HG03378 (cell line): ENCODE results near the gene KRTAP10-10.
"Not testable (repeated sequence)": the region's sequence is repeated elsewhere in the genome, so short reads cannot be mapped to it uniquely, and the experiment has no call there.

Source experiments
- ATAC-seq: cut with Tn5 transposase; IDR thresholded peaks from one replicate; pipeline ENCODE4 v1.9.1; 2021; ENCODE audit warnings: mild to moderate bottlenecking, moderate library complexity; ENCODE audit not compliant: unreplicated experiment

The KRTAP10-10 gene

GRCh38 chr21:44649521-44650100 lies 12.5 kb downstream of the KRTAP10-10 start:
- ATAC-seq: no peak

- no peak for ATAC-seq
Observed at GRCh38 chr21:44650265-44650972, 13.3 kb downstream of the KRTAP10-10 start.

DNA sequence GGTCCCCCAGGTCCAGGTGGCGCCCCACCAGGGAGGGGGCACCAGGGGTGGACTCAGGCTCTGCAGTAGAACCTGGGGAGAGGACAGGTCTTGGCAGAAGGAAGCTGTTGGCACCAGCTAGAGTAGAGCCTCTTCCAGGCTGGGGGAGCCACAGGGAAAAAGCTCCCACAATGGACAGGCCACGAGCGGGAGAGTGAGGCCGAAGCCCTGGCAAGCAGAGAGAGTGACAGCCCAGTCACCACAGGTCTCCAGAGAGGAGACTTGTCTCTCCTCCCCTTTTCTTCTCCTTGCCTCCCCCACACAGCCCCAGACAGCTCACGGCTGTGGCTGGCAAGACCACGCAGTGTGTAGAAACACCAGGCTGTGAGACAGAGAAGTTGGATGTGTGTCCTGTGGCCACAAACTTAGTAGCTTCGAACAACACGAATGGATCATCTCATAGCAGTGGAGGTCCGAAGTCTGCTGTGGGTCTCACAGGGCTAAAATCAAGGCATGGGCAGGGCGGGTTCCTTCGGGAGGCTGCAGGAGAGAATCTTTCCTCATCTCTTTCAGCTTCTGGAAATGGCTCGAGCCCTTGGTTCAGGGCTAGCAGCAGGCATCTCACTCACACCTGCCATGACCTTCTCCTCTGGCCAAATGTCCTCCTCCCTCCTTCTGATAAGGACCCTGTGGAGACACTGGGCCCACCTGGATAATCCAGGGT lies 14.0 kb downstream of the KRTAP10-10 start:
- ATAC-seq: no peak

- no peak for ATAC-seq
Observed at GRCh38 chr21:44653123-44653522, 16.0 kb downstream of the KRTAP10-10 start.

- ATAC-seq: no peak
Observed at GRCh38 chr21:44653656-44654575, 16.8 kb downstream of the KRTAP10-10 start.

DNA sequence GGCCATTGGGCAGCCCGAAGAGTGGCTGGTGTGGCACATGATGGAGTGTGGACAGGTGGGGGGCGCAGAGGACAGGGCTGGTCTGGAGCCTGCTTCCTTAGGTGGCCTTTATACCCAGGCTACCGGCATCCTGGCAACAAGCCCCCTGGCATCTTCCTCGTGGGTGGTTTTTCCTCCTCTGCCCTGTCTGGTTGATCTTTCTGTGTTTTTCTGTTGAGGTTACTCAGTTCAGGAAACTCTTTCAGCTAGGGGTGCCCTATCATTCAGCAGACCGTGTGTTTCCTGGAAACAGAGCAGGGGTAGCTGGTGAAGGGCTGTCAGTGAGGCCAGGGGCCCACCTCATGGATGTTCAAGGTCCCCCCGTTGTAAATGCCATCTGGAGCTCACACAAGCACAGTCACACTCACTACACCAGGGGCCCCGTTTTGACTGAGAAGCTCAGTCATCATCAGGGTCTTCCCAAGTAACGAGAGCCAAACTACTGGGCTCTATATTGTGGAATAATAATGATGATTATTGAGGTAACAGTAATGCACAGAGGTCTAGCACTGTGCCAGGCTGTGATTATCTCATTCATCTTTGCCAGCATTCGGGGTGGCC lies 17.5 kb downstream of the KRTAP10-10 start, which contains the start of gene KRTAP12-4:
KRTAP12-4 (minus strand) TSS at position 84 of the 600 bp plus-strand sequence; CDS start at position 39, 45 bp downstream.
- no peak for ATAC-seq

GRCh38 chr21:44656868-44657267 lies 19.7 kb downstream of the KRTAP10-10 start:
- ATAC-seq: no peak

GRCh38 chr21:44657635-44658540 lies 20.7 kb downstream of the KRTAP10-10 start, which contains the start of gene KRTAP12-3:
TSS of gene KRTAP12-3 (plus strand) at chr21:44657932. CDS start at chr21:44657980, 48 bp downstream.
- no peak for ATAC-seq

GRCh38 chr21:44658541-44658910 lies 21.4 kb downstream of the KRTAP10-10 start:
- no peak for ATAC-seq

DNA sequence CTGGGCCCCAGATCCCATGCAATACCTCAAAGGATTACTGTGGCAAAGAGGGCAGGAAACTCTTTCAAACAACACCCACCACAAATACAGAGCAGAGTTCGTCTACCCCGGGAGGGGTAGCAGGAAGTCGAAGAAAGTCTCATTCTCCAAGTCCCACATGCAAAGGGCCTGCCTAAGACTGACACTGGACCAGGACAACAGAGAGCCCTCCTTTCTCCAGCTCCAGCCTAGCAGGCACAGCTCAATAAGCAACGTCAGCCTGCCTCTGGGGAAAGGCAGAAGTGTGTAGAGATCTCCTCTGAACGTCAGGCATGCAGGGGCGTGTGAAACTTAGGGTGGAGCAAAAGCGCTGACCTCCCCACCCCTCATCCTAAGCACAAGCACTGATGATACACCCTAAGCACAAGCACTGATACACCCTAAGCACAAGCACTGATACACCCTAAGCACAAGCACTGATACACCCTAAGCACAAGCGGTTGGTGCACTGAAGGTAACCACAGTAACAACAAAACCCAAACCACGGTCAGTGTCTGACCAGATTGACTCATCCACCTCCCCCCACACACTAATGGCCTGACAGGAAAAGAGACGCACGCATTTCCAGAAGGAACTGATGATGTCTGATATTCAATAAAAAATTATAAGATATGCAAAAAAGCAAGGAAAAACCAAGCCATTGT lies 21.9 kb downstream of the KRTAP10-10 start:
- ATAC-seq: no peak

DNA sequence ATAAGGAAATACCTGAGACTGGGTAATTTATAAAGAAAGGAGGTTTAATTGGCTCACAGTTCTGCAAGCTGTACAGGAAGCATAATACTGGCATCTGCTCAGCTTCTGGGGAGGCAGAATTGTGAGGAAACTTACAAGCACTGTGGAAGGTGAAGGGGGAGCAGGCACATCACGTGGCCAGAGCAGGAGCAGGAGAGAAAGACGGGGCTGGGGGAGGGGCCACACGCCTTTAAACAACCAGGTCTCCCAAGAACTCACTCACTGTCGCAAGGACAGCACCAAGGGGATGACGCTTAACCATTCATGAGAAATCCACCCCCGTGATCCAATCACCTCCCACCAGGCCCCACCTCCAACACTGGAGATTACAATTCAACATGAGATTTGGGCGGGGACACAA lies 24.4 kb downstream of the KRTAP10-10 start:
- not testable (repeated sequence) for ATAC-seq

GRCh38 chr21:44664691-44665090 lies 27.5 kb downstream of the KRTAP10-10 start:
- ATAC-seq: no peak

- no peak for ATAC-seq
Observed at GRCh38 chr21:44666401-44667320, 29.5 kb downstream of the KRTAP10-10 start, which contains the start of gene KRTAP12-2. TSS of gene KRTAP12-2 (minus strand) at chr21:44666927. CDS start at chr21:44666886, 41 bp downstream.

DNA sequence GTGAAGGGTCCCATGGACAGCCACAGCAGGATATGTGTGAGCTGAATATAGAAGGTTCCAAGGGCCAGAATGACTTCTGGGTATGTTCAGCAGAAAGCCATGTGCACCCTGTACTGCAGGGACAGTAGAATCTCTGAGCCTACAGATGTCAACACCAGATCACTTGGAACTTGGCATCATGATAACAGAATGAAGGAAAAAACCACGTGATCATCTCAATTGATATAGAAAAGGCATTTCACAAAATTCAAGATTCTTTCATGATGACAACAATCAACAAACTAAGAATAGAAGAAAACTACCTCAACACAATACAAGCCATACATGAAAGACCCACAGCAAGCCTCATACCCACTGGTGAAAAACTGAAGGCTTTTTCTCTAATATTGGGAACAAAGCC lies 30.5 kb downstream of the KRTAP10-10 start:
- ATAC-seq: no peak

DNA sequence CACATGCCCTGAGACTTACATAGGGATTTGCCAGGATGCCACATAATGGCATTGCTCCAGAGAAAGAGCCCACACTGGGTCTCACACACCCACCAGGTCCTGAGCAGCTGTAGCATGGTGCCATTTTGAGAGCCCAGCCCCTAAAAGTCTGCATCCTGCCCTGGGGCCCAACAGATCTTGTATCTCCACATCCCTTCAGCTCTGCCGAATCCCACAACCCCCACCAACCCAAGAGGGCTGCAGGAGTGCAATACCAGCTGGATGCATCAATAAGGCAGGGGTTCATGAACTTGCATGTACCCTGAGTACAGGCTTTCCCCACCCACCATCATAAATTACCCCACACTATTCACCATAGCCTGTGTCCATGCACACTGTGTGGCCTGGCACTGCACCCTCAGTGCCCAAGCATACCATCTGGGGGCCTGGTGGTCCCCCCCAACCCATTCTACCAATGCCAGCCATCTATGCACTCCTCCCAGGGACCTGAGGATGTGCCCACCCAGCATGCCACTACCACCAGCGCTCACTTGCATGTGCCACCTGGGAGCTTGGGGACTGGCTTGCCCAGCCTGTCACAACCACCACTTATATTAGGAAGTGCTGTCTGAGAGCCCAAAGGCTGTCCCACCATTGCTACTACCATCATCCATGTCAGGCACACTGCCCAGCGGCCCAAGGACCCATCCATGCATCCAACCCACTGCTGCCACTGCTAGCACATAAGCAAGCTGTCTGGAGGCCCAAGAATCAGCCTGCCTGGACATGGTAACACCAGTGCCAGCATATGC lies 33.7 kb downstream of the KRTAP10-10 start:
- ATAC-seq: no peak

DNA sequence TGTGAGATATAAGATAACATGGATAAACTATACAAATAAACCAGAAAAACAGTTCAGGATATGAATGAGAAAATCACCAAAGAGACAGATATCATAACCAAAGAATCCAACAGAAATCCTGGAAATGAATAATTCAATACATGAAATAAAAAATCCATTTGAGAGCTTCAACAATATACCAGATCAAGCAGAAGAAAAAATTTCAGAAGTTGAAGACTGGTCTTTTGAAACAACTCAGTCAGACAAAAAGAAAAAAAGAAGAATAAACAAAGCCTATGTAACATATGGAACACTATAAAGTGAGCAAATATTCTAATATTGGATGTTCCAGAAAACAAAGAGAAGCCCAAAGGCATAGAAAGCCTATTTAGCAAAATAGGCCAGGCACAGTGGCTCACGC lies 34.8 kb downstream of the KRTAP10-10 start:
- ATAC-seq: no peak

- ATAC-seq: no peak
Observed at GRCh38 chr21:44677881-44678280, 40.7 kb downstream of the KRTAP10-10 start.
